ENCODE measurements around the gene CT45A5.
"Not testable (repeated sequence)": the region's sequence is repeated elsewhere in the genome, so short reads cannot be mapped to it uniquely, and the experiment has no call there.

- TF ChIP-seq ZNF622 (IDR thresholded peaks at IDR 0.05); EP300 (IDR thresholded peaks at IDR 0.05; ENCODE audit: borderline replicate concordance in 1 of 2, control insufficient read depth in 1 of 2, low read depth in 2 of 2, low read length in 2 of 2); NFYB (IDR thresholded peaks at IDR 0.05; ENCODE audit: insufficient read depth, low read depth, low read length); RBBP5 (conservative IDR thresholded peaks at IDR 0.05); EZH2 (IDR thresholded peaks at IDR 0.05; ENCODE audit: borderline replicate concordance, control insufficient read depth, low read depth, low read length); GABPA (IDR thresholded peaks at IDR 0.05; ENCODE audit: low read depth); TCF12 (IDR thresholded peaks at IDR 0.05; ENCODE audit: low read depth, low read length); SRF (IDR thresholded peaks at IDR 0.05; ENCODE audit: low read depth in 2 of 2, low read length in 2 of 2); CTCF (IDR thresholded peaks at IDR 0.05 in 2 of 3, conservative IDR thresholded peaks at IDR 0.05 in 1 of 3; ENCODE audit: control insufficient read depth in 2 of 3, extremely low read depth in 1 of 3, insufficient read depth in 1 of 3, low read depth in 3 of 3, low read length in 3 of 3); POLR2A (IDR thresholded peaks at IDR 0.05; ENCODE audit: low read depth, low read length): not testable (repeated sequence)
- TF ChIP-seq, protein P1, sequence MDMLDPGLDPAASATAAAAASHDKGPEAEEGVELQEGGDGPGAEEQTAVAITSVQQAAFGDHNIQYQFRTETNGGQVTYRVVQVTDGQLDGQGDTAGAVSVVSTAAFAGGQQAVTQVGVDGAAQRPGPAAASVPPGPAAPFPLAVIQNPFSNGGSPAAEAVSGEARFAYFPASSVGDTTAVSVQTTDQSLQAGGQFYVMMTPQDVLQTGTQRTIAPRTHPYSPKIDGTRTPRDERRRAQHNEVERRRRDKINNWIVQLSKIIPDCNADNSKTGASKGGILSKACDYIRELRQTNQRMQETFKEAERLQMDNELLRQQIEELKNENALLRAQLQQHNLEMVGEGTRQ (IDR thresholded peaks at IDR 0.05; ENCODE audit: borderline replicate concordance, low read depth, low read length) = not testable (repeated sequence)
- TF ChIP-seq, protein P2, sequence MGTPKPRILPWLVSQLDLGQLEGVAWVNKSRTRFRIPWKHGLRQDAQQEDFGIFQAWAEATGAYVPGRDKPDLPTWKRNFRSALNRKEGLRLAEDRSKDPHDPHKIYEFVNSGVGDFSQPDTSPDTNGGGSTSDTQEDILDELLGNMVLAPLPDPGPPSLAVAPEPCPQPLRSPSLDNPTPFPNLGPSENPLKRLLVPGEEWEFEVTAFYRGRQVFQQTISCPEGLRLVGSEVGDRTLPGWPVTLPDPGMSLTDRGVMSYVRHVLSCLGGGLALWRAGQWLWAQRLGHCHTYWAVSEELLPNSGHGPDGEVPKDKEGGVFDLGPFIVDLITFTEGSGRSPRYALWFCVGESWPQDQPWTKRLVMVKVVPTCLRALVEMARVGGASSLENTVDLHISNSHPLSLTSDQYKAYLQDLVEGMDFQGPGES (IDR thresholded peaks at IDR 0.05) = not testable (repeated sequence)
Measured at GRCh38 chrX:135768091-135768490, 17.2 kb downstream of the CT45A5 start, which contains the start of gene CT45A3.
